ENCODE results near the gene NXPE3. TPM values are rescaled to one million over a fixed set of nuclear protein-coding genes. Genes with fewer than 3 reads are reported as not detected.

Gene NXPE3
- total and polyA plus RNA-seq, 9 donors = 5.6 to 16.4 (median 13.1) TPM

- TF ChIP-seq CTCF (IDR thresholded peaks at IDR 0.05) (no peak), EP300 (IDR thresholded peaks at IDR 0.05) (no peak), POLR2A (IDR thresholded peaks at IDR 0.05) (no peak)
- Histone ChIP-seq H3K36me3 (no peaks in the 10 kb centered on the region), H3K9me3 (no peaks in the 10 kb centered on the region), H3K4me1 (ENCODE audit: insufficient read depth) (no peaks in the 10 kb centered on the region), H3K27me3 (no peaks in the 10 kb centered on the region), H3K27ac (no peak overlapping the region), H3K4me3 (no peak overlapping the region)
- DNase-seq = no peak
- WGBS, 3 donors = 53 to 61% (median 58%) methylated on average over 4 of the region's 4 CpGs
- intact Hi-C loops (cut with DNase I) = loop anchor here in 1 of 4 donors (5.0 to 10.0 kb wide), 2 partner anchors 721 to 1508 kb away; no protein-coding TSS in a partner anchor
Observed at GRCh38 chr3:101816215-101817149, 37.5 kb downstream of the NXPE3 start.

GRCh38 chr3:101817992-101818391, 39.0 kb downstream of the NXPE3 start:
- Histone ChIP-seq H3K27ac (no peak overlapping the region), H3K4me1 (ENCODE audit: insufficient read depth) (no peaks in the 10 kb centered on the region), H3K27me3 (no peaks in the 10 kb centered on the region), H3K9me3 (no peaks in the 10 kb centered on the region), H3K36me3 (no peaks in the 10 kb centered on the region), H3K4me3 (no peak overlapping the region)
- intact Hi-C loops (cut with DNase I) = loop anchor here in 1 of 4 donors (5.0 to 10.0 kb wide), 2 partner anchors 719 to 1507 kb away; no protein-coding TSS in a partner anchor
- no peak for DNase-seq
- 95 to 96% (median 96%) methylated on average over 5 of the region's 5 CpGs for WGBS, 3 donors
- TF ChIP-seq POLR2A (IDR thresholded peaks at IDR 0.05) (no peak), EP300 (IDR thresholded peaks at IDR 0.05) (no peak), CTCF (IDR thresholded peaks at IDR 0.05) (no peak)

DNA sequence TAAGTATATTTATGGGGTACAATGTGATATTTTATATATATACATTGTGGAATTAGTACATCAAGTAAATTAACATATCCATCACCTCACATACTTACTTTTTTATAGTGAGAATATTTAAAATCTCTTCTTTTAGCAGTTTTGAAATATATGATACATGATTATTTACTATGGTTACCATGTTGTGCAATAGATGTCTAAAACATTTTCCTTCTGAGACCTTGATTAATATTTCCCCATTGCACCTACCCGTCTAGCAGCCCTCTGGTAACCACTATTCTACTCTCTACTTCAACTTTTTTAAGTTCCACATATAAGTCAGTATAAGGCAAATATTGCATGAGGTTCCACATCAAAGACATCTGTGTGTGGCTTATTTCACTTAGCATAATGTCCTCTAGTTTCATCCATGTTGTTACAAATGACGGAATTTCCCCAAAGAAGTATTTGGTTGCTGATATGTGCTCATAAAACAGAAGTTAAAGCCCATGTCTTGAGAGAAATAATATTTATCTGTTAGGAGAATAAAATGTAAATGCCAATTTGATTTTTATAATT, 40.7 kb downstream of the NXPE3 start:
- H3K36me3 ChIP-seq = no peaks in the 10 kb centered on the region

More for the DNA sequence above, 40.7 kb downstream of the NXPE3 start:
- H3K4me3 ChIP-seq = no peak overlapping the region
- 92 to 96% (median 95%) methylated on average over 2 of the region's 2 CpGs for WGBS, 3 donors
- no peaks in the 10 kb centered on the region for H3K9me3 ChIP-seq
- DNase-seq = no peak
- TF ChIP-seq POLR2A (IDR thresholded peaks at IDR 0.05) = no peak
- no peak for TF ChIP-seq EP300 (IDR thresholded peaks at IDR 0.05)
- no peak for TF ChIP-seq CTCF (IDR thresholded peaks at IDR 0.05)
- no peaks in the 10 kb centered on the region for H3K27me3 ChIP-seq
- intact Hi-C loops (cut with DNase I) = loop anchor here in 1 of 4 donors (5.0 to 10.0 kb wide), 2 partner anchors 718 to 1505 kb away; no protein-coding TSS in a partner anchor
- no peak overlapping the region for H3K27ac ChIP-seq
- no peaks in the 10 kb centered on the region for H3K4me1 ChIP-seq (ENCODE audit: insufficient read depth)
